Bronchial epithelial cell (primary cell): ENCODE measurements around the gene PRSS22. TPM values are rescaled to one million over a fixed set of nuclear protein-coding genes. Genes with fewer than 3 reads are reported as not detected.
A peak's percentile ranks its signal among the peaks of the same experiment; 100 is the strongest.

Experiments
- DNase-seq: peaks from one replicate; pipeline ENCODE4 v3.0.0-alpha.2; 2010; ENCODE audit warnings: low read depth
- FAIRE-seq: peaks from 2 replicates; lab custom pipeline; 2011; peaks lifted over from hg19 to GRCh38; lab: Jason Lieb, UNC
- H3K27me3 ChIP-seq: 2 replicates; pipeline ENCODE4 v1.5.1; 2011; ENCODE audit warnings: low read length; ENCODE audit not compliant: control insufficient read depth, insufficient read depth
- H3K36me3 ChIP-seq: 2 replicates; pipeline ENCODE4 v1.5.1; 2011; ENCODE audit warnings: low read length; ENCODE audit not compliant: control insufficient read depth, insufficient read depth
- H3K4me3 ChIP-seq: 2 replicates; pipeline ENCODE4 v1.5.1; 2011; ENCODE audit warnings: mild to moderate bottlenecking, low read depth, low read length, control low read depth
- CTCF ChIP-seq: IDR thresholded peaks from 2 replicates; pipeline ENCODE4 v1.5.1; 2011; ENCODE audit warnings: mild to moderate bottlenecking, moderate library complexity, low read length, control low read depth, inconsistent platforms; ENCODE audit not compliant: insufficient read depth, severe bottlenecking
- total RNA-seq: library from RNA; depleted of rRNA; stranded (reverse); fragments of >200 nt; gene quantifications from 2 replicates; pipeline ENCODE4 v1.2.1, GENCODE V29; 2014

Gene PRSS22
- total RNA-seq, 1 donor from 2014 or later, result 9.2 TPM

DNA sequence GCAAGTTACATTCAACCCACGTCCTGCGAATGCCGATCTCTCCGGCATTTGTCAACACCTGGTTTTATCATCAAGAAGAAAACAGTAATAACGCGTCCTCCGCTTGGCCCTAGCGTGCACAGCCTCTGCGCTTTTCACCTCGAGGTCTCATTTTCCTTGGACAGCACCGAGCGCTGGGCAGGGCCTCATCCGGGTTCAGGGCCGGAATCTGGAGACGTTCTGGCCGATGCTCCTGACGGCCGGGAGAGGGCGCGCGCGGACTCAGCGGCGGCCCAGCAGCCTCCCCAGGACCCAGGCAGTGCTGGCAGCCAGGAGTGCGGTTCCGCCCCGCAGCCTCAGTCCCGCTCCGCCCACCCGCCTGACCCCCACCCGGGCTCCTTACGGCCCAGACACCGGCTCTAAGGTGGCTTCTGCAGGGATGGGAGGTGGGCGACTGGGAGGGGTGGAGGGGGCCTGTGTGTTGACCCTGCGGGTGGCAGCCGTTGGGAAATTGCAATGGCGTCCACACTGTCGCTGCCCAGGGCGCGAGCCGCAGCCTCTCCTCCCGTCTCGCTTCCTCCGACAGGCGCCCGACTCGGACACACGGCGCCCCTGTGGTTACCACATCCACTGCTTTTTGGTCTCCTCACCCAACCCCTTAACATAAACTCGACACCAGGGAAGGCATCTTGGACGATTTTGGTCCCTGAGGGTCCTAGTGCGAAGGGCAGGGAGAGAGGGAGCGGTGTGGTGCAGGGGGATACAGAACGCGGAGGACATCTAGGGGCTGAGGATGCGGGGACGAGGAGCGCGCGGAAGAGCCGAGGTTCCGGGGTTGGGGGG, 46.3 kb upstream of the PRSS22 start:
- Histone ChIP-seq H3K27me3 (no peaks in the 10 kb centered on the region), H3K4me3 (peak overlapping the region; percentile 62), H3K36me3 (peaks cover 2% of the 10 kb centered on the region)
- FAIRE-seq (no peak), DNase-seq (peak; percentile 56)
- TF ChIP-seq CTCF, result peak; percentile 95

DNA sequence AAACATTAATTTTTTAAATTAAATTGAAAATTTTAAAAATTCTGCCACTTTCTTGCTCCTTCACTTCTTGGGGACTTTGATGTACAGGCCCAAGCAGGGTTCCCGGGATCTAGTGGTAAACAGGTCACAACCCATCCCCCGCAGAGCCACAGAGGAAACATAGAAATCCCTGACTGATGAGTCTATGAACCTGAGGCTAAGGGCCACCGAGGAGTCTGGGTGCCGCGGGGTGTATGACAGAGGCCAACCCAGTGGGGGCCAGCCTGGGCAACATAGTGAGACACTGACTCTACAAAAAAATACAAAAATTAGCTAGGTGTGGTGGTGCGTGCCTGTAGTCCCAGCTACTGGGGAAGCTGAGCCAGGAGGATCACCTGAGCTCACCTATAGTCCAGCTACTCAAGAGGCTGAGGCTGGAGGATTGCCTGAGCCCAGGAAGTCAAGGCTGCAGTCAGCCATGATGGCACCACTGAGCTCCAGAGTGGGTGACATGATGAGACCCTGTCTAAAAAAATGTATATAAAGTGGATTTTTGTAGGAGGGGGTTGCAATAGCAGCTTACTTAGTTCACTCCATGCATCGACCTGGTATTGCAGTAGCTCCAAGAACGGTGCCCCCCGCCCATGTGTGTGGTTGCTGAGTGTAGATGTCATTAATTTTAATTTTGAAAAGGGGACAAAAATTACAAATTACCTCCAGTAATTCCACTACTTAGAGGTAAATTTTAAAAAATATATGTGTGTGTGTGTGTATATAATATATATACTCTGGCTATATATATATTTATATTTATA, 44.6 kb upstream of the PRSS22 start:
- no peak for TF ChIP-seq CTCF
- FAIRE-seq, result no peak
- Histone ChIP-seq H3K36me3 (peaks cover 3% of the 10 kb centered on the region), H3K4me3 (no peak overlapping the region), H3K27me3 (no peaks in the 10 kb centered on the region)
- no peak for DNase-seq

- TF ChIP-seq CTCF, result no peak
- no peak for FAIRE-seq
- H3K27me3 ChIP-seq, result no peaks in the 10 kb centered on the region
- DNase-seq, result no peak
- no peak overlapping the region for H3K4me3 ChIP-seq
- H3K36me3 ChIP-seq, result peaks cover 7% of the 10 kb centered on the region
Measured at GRCh38 chr16:2900526-2901075, 42.6 kb upstream of the PRSS22 start.

- Histone ChIP-seq H3K27me3 (no peaks in the 10 kb centered on the region), H3K4me3 (no peak overlapping the region), H3K36me3 (peaks cover 8% of the 10 kb centered on the region)
- no peak for FAIRE-seq
- DNase-seq, result no peak
- no peak for TF ChIP-seq CTCF
Measured at GRCh38 chr16:2899564-2900072, 41.6 kb upstream of the PRSS22 start.

GRCh38 chr16:2898831-2899563, 41.0 kb upstream of the PRSS22 start:
- H3K27me3 ChIP-seq, result no peaks in the 10 kb centered on the region
- H3K36me3 ChIP-seq, result peaks cover 8% of the 10 kb centered on the region
- TF ChIP-seq CTCF, result no peak
- DNase-seq (no peak), FAIRE-seq (no peak)
- no peak overlapping the region for H3K4me3 ChIP-seq
